Activated B cell treated with CpG ODN at 0.5 μM for 24 hours (primary cell): ENCODE data around the gene PLCG2. TPM values are rescaled to one million over a fixed set of nuclear protein-coding genes. Genes with fewer than 3 reads are reported as not detected.

Experiments used
- ATAC-seq: fragments of 200-7000 bp; cut with Tn5 transposase; one replicate; pipeline ENCODE4 v1.10.0; 2021; ENCODE audit warnings: low read depth, mild to moderate bottlenecking, moderate library complexity
- CTCF ChIA-PET: fragments of 350-600 bp; sonication (Branson Sonifier 250); formaldehyde crosslinking; loops from one replicate; lab custom pipeline; 2021; ENCODE audit warnings: antibody characterized with exemption; lab: Charles Lee
- POLR2A ChIA-PET: fragments of 350-600 bp; sonication (Branson Sonifier 250); formaldehyde crosslinking; loops from one replicate; lab custom pipeline; 2021; ENCODE audit warnings: antibody characterized with exemption; lab: Charles Lee
- DNase-seq: peaks from one replicate; pipeline ENCODE4 v3.0.0; 2022
- H3K27ac Mint-ChIP-seq: one replicate; pipeline ENCODE4 v1.8.0; 2020; ENCODE audit warnings: mixed read lengths
- H3K27me3 Mint-ChIP-seq: one replicate; pipeline ENCODE4 v1.8.0; 2021; ENCODE audit warnings: mixed read lengths
- H3K36me3 Mint-ChIP-seq: one replicate; pipeline ENCODE4 v1.8.0; 2021; ENCODE audit warnings: low read depth, mixed read lengths
- H3K4me1 Mint-ChIP-seq: one replicate; pipeline ENCODE4 v1.8.0; 2021; ENCODE audit warnings: mixed read lengths
- H3K4me3 Mint-ChIP-seq: one replicate; pipeline ENCODE4 v1.8.0; 2020; ENCODE audit warnings: mild to moderate bottlenecking, mixed read lengths
- H3K9me3 Mint-ChIP-seq: one replicate; pipeline ENCODE4 v1.8.0; 2020; ENCODE audit warnings: mixed read lengths
- intact Hi-C: fragments of 100-400 bp; cut with micrococcal nuclease; formaldehyde crosslinking; loops from one replicate; pipeline ENCODE4 v1.15.1; 2024
- total RNA-seq: library from RNA; stranded (reverse); gene quantifications from 2 replicates; pipeline ENCODE4 v1.2.3, GENCODE V29; 2022
- TF ChIP-seq, protein P1 (sequence below): fragments of 200-600 bp; IDR thresholded peaks from one replicate; pipeline ENCODE4 v1.8.0; 2022; ENCODE audit warnings: antibody characterized with exemption, mild to moderate bottlenecking

PLCG2 gene
- total RNA-seq, 1 donor from 2014 or later: 525 TPM

DNA sequence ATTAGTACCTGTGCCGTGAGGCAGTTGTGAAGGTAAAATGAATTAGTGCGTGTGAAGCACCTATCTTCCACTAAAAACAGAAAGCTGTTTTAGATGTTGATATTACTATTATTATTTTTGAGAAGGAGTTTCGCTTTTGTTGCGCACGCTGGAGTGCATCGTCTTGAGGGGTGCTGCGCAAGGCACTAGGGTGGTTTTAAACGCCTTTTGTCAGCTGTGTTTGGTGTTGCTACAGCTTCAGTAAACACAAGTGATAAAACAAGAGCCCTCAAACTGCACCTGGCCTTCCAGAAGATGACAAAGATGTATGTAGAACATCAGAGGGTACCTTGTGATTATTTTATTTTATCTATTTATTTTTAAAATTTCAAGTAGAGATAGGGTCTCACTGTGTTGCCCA, 38.2 kb downstream of the PLCG2 start:
- ChIA-PET CTCF (interaction anchor here (0.6 to 3.1 kb wide), 9 partner anchors 9 to 79 kb away, joined by 3 to 13 read pairs (median 5); no protein-coding TSS in a partner anchor), POLR2A (interaction anchor here (1.0 to 7.7 kb wide), 15 partner anchors 10 to 335 kb away, joined by 3 to 194 read pairs (median 28); partner anchors contain the start of gene PLCG2)
- Mint-ChIP-seq H3K27ac (peak overlapping the region; percentile 96), H3K36me3 (peaks cover 30% of the 10 kb centered on the region), H3K27me3 (no peaks in the 10 kb centered on the region), H3K4me1 (peaks cover 99% of the 10 kb centered on the region), H3K4me3 (peak overlapping the region; percentile 74), H3K9me3 (no peaks in the 10 kb centered on the region)
- TF ChIP-seq, protein P1, sequence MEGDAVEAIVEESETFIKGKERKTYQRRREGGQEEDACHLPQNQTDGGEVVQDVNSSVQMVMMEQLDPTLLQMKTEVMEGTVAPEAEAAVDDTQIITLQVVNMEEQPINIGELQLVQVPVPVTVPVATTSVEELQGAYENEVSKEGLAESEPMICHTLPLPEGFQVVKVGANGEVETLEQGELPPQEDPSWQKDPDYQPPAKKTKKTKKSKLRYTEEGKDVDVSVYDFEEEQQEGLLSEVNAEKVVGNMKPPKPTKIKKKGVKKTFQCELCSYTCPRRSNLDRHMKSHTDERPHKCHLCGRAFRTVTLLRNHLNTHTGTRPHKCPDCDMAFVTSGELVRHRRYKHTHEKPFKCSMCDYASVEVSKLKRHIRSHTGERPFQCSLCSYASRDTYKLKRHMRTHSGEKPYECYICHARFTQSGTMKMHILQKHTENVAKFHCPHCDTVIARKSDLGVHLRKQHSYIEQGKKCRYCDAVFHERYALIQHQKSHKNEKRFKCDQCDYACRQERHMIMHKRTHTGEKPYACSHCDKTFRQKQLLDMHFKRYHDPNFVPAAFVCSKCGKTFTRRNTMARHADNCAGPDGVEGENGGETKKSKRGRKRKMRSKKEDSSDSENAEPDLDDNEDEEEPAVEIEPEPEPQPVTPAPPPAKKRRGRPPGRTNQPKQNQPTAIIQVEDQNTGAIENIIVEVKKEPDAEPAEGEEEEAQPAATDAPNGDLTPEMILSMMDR: no peak
- intact Hi-C loops: loop anchor here (1.0 to 2.0 kb wide), 2 partner anchors 8 to 14 kb away; no protein-coding TSS in a partner anchor
- ATAC-seq (peak; percentile 16), DNase-seq (no peak)

DNA sequence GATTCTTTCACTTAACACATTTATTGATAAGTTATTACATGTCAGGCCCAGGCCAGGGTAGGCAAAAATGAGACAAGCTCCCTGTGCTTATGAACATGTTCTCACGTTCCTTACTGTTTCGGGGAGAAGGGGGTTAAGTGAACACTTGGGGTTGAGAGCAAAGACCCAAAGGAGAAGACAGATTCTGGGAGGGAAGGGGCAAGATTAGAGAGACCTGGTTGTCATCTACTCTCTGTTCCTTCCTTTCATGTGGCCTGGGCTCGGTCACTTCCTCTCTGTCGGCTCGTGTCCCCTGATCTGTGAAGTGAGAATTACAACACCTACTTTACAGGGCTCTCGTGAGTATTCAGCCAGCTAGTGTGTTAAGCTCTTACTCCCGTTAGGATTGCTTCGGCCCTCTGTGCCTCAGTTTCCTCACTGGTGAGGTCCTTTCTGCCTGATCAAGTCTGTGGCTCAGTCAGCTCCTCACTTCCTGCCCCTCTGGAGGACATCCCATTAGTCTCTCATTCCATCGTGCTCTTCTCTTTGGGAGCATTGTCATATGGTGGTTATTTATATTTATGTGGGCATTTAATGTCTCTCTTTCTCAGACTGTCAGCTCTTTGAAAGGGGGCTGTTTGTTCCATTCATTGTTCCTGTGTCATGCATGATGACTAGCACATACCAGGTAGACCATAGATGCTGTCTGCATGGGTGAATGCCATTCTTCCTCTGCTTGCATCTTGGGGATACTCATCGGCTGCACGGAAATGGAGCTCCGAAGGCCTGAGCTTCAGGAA, 38.9 kb downstream of the PLCG2 start:
- Mint-ChIP-seq H3K36me3 (peaks cover 26% of the 10 kb centered on the region), H3K4me1 (peaks cover 98% of the 10 kb centered on the region), H3K27ac (peak overlapping the region; percentile 96), H3K27me3 (no peaks in the 10 kb centered on the region), H3K4me3 (peak overlapping the region; percentile 66), H3K9me3 (no peaks in the 10 kb centered on the region)
- ChIA-PET CTCF (interaction anchor here (0.6 to 3.1 kb wide), 11 partner anchors 9 to 79 kb away, joined by 3 to 13 read pairs (median 4); no protein-coding TSS in a partner anchor), POLR2A (interaction anchor here (1.0 to 7.7 kb wide), 17 partner anchors 9 to 88 kb away, joined by 3 to 194 read pairs (median 11); partner anchors contain the start of gene PLCG2)
- TF ChIP-seq, protein P1: no peak
- ATAC-seq (peak; percentile 65), DNase-seq (no peak)
- intact Hi-C loops: loop anchor here (1.0 to 2.0 kb wide), 2 partner anchors 9 to 13 kb away; no protein-coding TSS in a partner anchor

DNA sequence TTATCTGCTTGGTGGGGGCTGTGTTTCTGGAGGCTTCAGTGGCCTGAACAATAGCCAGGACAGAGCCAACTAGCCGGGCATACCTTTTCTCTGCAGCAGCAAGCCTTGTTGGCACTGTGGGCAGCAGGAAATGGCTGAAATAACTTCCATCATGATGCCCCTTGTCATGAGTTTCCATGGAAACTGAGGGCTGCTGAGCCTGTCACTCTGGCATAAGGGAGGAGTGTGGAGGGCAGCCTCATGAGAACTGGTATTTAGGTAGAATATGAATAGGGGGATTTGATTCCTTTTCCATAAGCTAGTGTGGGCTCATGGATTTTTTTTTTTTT, 39.4 kb downstream of the PLCG2 start:
- CTCF ChIA-PET: interaction anchor here (0.8 to 3.1 kb wide), 10 partner anchors 9 to 80 kb away, joined by 3 to 13 read pairs (median 4); no protein-coding TSS in a partner anchor
- TF ChIP-seq, protein P1: no peak
- intact Hi-C loops: no loop called here
- peaks cover 98% of the 10 kb centered on the region for H3K4me1 Mint-ChIP-seq
- peak overlapping the region; percentile 96 for H3K27ac Mint-ChIP-seq
- peak overlapping the region; percentile 66 for H3K4me3 Mint-ChIP-seq
- no peaks in the 10 kb centered on the region for H3K9me3 Mint-ChIP-seq
- H3K27me3 Mint-ChIP-seq: no peaks in the 10 kb centered on the region
- DNase-seq (no peak), ATAC-seq (no peak)
- H3K36me3 Mint-ChIP-seq: peaks cover 23% of the 10 kb centered on the region
- POLR2A ChIA-PET: interaction anchor here (0.6 to 7.7 kb wide), 18 partner anchors 9 to 89 kb away, joined by 3 to 194 read pairs (median 10); partner anchors contain the start of gene PLCG2

DNA sequence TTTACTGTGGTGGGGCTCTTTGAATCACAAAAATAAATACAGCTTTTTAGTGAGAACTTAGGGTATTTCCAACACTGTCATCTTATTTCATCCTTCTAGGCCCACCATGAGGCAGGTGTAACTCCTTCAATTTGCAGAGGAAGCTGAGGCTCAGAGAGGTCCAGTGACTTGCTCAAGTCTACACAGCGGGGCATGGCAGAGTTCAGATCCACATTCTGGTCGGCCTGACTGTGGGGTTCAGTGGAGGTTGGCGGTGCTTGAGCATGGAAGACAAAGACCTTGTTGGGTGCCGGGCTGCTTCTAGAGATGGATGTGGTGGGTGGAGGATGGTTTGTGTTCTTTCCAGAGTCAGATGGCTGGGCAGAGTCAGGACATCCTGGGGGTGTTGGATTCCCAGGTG, 39.8 kb downstream of the PLCG2 start:
- intact Hi-C loops: no loop called here
- TF ChIP-seq, protein P1: no peak
- CTCF ChIA-PET: interaction anchor here (0.8 to 3.1 kb wide), 9 partner anchors 9 to 80 kb away, joined by 3 to 13 read pairs (median 5); no protein-coding TSS in a partner anchor
- Mint-ChIP-seq H3K9me3 (no peaks in the 10 kb centered on the region), H3K4me3 (peak overlapping the region; percentile 66), H3K4me1 (peaks cover 98% of the 10 kb centered on the region), H3K27ac (peak overlapping the region; percentile 96), H3K27me3 (no peaks in the 10 kb centered on the region), H3K36me3 (peaks cover 22% of the 10 kb centered on the region)
- DNase-seq (no peak), ATAC-seq (no peak)
- POLR2A ChIA-PET: interaction anchor here (0.6 to 7.7 kb wide), 19 partner anchors 8 to 79 kb away, joined by 3 to 194 read pairs (median 9); partner anchors contain the start of gene PLCG2
